K562 (cell line): ENCODE measurements around the gene MTPN. TPM values are rescaled to one million over a fixed set of nuclear protein-coding genes. Genes with fewer than 3 reads are reported as not detected.

Source experiments
- ATAC-seq: fragments of 200-7000 bp; cut with Tn5 transposase; 3 replicates; pipeline ENCODE4 v1.9.1; 2020; ENCODE audit warnings: moderate library complexity
- BruUV-seq: library from RNA; stranded (reverse); fragments of 400-500 nt; replicated peaks from 2 replicates; lab custom pipeline; 2021; lab: Mats Ljungman, UMichigan
- CTCF ChIA-PET: fragments of 300-600 bp; formaldehyde crosslinking; extraction: SDS; loops from one replicate; lab custom pipeline; 2021; ENCODE audit warnings: low intra/inter-chr PET ratio; lab: Yijun Ruan, JAX
- POLR2A ChIA-PET: fragments of 300-600, 350-650 bp; sonication (Branson Sonifier 250); formaldehyde crosslinking; extraction: SDS; loops from one replicate; lab custom pipeline; 2021; ENCODE audit warnings: antibody characterized with exemption, inconsistent platforms; lab: Yijun Ruan, JAX
- DNase-seq, 4 experiments: peaks; one replicate each; pipeline versions ENCODE4 v3.0.0 to v3.0.0-alpha.2; 2011 to 2018; ENCODE audit warnings: low spot score in 3 of 4, mixed read lengths in 3 of 4; ENCODE audit errors: extremely low read depth in 1 of 4
- FAIRE-seq: peaks from 2 replicates; lab custom pipeline; 2011; peaks lifted over from hg19 to GRCh38; lab: Jason Lieb, UNC
- H2AFZ ChIP-seq: 2 replicates; pipeline ENCODE4 v1.6.0; 2011; ENCODE audit warnings: low read depth, low read length, control low read depth, inconsistent platforms
- H3K27ac ChIP-seq: fragments of 200-600 bp; 3 replicates; pipeline ENCODE4 v1.8.0; 2011; ENCODE audit warnings: low read depth, mild to moderate bottlenecking, control low read depth, inconsistent platforms, low read length, moderate library complexity, mixed read lengths; ENCODE audit errors: extremely low read depth
- H3K27me3 ChIP-seq, 2 experiments: fragments of 300-600 bp in 1 of 2; 2 replicates in 1 of 2; 3 replicates in 1 of 2; pipeline versions ENCODE4 v1.6.0 to v1.8.0; 2011; ENCODE audit warnings: inconsistent platforms in 2 of 2, low read length in 2 of 2, mild to moderate bottlenecking in 1 of 2, mixed read lengths in 1 of 2, moderate library complexity in 1 of 2; ENCODE audit not compliant: control insufficient read depth in 2 of 2, insufficient read depth in 2 of 2
- H3K36me3 ChIP-seq: fragments of 300-600 bp; 3 replicates; pipeline ENCODE4 v1.8.0; 2011; ENCODE audit warnings: mild to moderate bottlenecking, low read length, inconsistent platforms; ENCODE audit not compliant: control insufficient read depth, insufficient read depth
- H3K4me1 ChIP-seq, 2 experiments: fragments of 200-600 bp in 1 of 2; replicated peaks in 1 of 2; 2 replicates in 1 of 2; 3 replicates in 1 of 2; pipeline versions ENCODE4 v1.5.1 to v1.8.0; 2011; ENCODE audit warnings: inconsistent platforms in 2 of 2, low read length in 2 of 2, mild to moderate bottlenecking in 1 of 2, mixed read lengths in 1 of 2, moderate library complexity in 1 of 2; ENCODE audit not compliant: control insufficient read depth in 2 of 2, insufficient read depth in 2 of 2
- H3K4me2 ChIP-seq: 2 replicates; pipeline ENCODE4 v1.6.1; 2011; ENCODE audit warnings: low read length, control low read depth, inconsistent platforms, mixed read lengths; ENCODE audit not compliant: insufficient read depth
- H3K4me3 ChIP-seq: fragments of 200-600 bp; sonication (generic), shearing (Covaris generic); 2 replicates; pipeline ENCODE4 v1.5.1; 2016; ENCODE audit warnings: control low read depth, inconsistent platforms
- H3K79me2 ChIP-seq: fragments of 200-600 bp; 3 replicates; pipeline ENCODE4 v1.8.0; 2011; ENCODE audit warnings: low read length, inconsistent platforms; ENCODE audit not compliant: control insufficient read depth, insufficient read depth
- H3K9ac ChIP-seq, 2 experiments: 2 replicates each; pipeline versions ENCODE4 v1.6.0 to v1.6.1; 2011; ENCODE audit warnings: low read depth in 2 of 2, low read length in 2 of 2, control low read depth in 1 of 2, inconsistent platforms in 1 of 2, mild to moderate bottlenecking in 1 of 2, mixed read lengths in 1 of 2; ENCODE audit not compliant: insufficient read depth in 1 of 2
- H3K9me1 ChIP-seq: one replicate; pipeline ENCODE4 v1.6.0; 2011; ENCODE audit warnings: inconsistent platforms, mild to moderate bottlenecking, low read length, moderate library complexity; ENCODE audit not compliant: control insufficient read depth, insufficient read depth
- H3K9me3 ChIP-seq: replicated peaks from 2 replicates; pipeline ENCODE4 v1.5.1; 2011; ENCODE audit warnings: low read depth, low read length, inconsistent platforms; ENCODE audit not compliant: control insufficient read depth, insufficient read depth
- H4K20me1 ChIP-seq: replicated peaks from 2 replicates; pipeline ENCODE4 v1.6.1; 2011; ENCODE audit warnings: low read length, inconsistent platforms, mixed read lengths; ENCODE audit not compliant: control insufficient read depth, insufficient read depth
- BCOR ChIP-seq: fragments of 450-650 bp; IDR thresholded peaks from 2 replicates; pipeline ENCODE4 v1.6.1; 2016
- IRF2 ChIP-seq: sonication (generic); formaldehyde crosslinking; IDR thresholded peaks from 2 replicates; pipeline ENCODE4 v1.8.1; 2022; ENCODE audit warnings: mild to moderate bottlenecking, missing genetic modification reagents
- RBM17 ChIP-seq: fragments of 200-400 bp; formaldehyde crosslinking; IDR thresholded peaks from 2 replicates; pipeline ENCODE4 v1.6.1; 2017; ENCODE audit warnings: low read depth, mild to moderate bottlenecking, low read length, borderline replicate concordance
- RBM25 ChIP-seq: fragments of 200-400 bp; formaldehyde crosslinking; IDR thresholded peaks from 2 replicates; pipeline ENCODE4 v1.6.1; 2018; ENCODE audit warnings: low read length, low read depth, moderate library complexity; ENCODE audit not compliant: severe bottlenecking
- WGBS: fragments of 100-300 bp; shearing (Covaris generic); methylation state at CpG from one replicate; pipeline ENCODE4 v1.1.6; 2016; ENCODE audit warnings: low coverage, mixed read lengths; ENCODE audit not compliant: insufficient coverage; ENCODE audit errors: missing lambda C conversion rate; 5-methylcytosine and 5-hydroxymethylcytosine counted together
- in situ Hi-C: fragments of 300-500 bp; cut with MboI; formaldehyde crosslinking; loops from 4 replicates; pipeline ENCODE4 v1.15.0; 2018; ENCODE audit warnings: inconsistent platforms, mixed read lengths
- intact Hi-C: fragments of 100-400 bp; cut with micrococcal nuclease; formaldehyde crosslinking; loops from 2 replicates; pipeline ENCODE4 v1.14.2; 2022
- polyA plus RNA-seq, 8 experiments: library from polyadenylated mRNA; depleted of rRNA in 4 of 8; stranded (reverse) in 5 of 8; unstranded in 3 of 8; fragments of >200 nt; fragmentation: Nextera tagmentation in 2 of 8; fragmentation: Illumina TruSeq in 1 of 8; extraction: Ambion mirVana in 2 of 8; extraction: Trizol in 1 of 8; gene quantifications; 2 replicates each; pipeline versions ENCODE4 v1.2.1 to v1.2.3, GENCODE V29; 2011 to 2014; ENCODE audit warnings: inconsistent platforms in 1 of 8, missing spikeins in 1 of 8
- total RNA-seq, 7 experiments: library from RNA; depleted of rRNA in 6 of 7; stranded (reverse); fragments of >200 nt in 6 of 7; fragmentation: Illumina TruSeq in 2 of 7; extraction: Trizol in 2 of 7; gene quantifications; 2 replicates each; pipeline versions ENCODE4 v1.2.1 to v1.2.3, GENCODE V29; 2011 to 2021; ENCODE audit warnings: low replicate concordance in 1 of 7

Gene MTPN
- total and polyA plus RNA-seq, 9 of the 15 experiments (the other 6 are each of a cell fraction or from before 2014, with no cell fraction given), result 68.5 to 261 (median 156) TPM

GRCh38 chr7:135904282-135904681 is 72.9 kb downstream of the MTPN start:
- Histone ChIP-seq H2AFZ (no peak overlapping the region), H3K4me3 (no peak overlapping the region), H3K9me3 (no peaks in the 10 kb centered on the region), H3K79me2 (no peaks in the 10 kb centered on the region), H3K36me3 (no peaks in the 10 kb centered on the region), H3K9me1 (no peaks in the 10 kb centered on the region), H3K27me3 (no peaks in the 10 kb centered on the region), H3K27ac (no peak overlapping the region), H3K9ac (no peak overlapping the region; a peak in 1 of 4 replicates), H4K20me1 (no peaks in the 10 kb centered on the region), H3K4me2 (no peak overlapping the region), H3K4me1 (no peaks in the 10 kb centered on the region; a peak in 2 of 5 replicates)
- ChIA-PET CTCF (no interaction called here), POLR2A (no interaction called here)
- intact Hi-C loops, result no loop called here
- 44% methylated on average over 3 of the region's 3 CpGs for WGBS
- TF ChIP-seq RBM17 (no peak), RBM25 (peak; percentile 37), BCOR (peak; percentile 24; the same call in 1 of the 2 replicates), IRF2 (CRISPR knock-in tag) (no peak)
- in situ Hi-C loops, result no loop called here
- FAIRE-seq, result no peak
- ATAC-seq, result no peak
- no peak for DNase-seq
- no TSS peak for BruUV-seq
